WTC11 (cell line): Measurements from ENCODE around the gene NCF4. TPM values are rescaled to one million over a fixed set of nuclear protein-coding genes. Genes with fewer than 3 reads are reported as not detected.

Experiments
- ATAC-seq: fragments of 200-7000 bp; cut with Tn5 transposase; 2 replicates; pipeline ENCODE4 v1.10.0; 2021; ENCODE audit warnings: mild to moderate bottlenecking, moderate library complexity
- CTCF ChIA-PET: fragments of 300-600 bp; sonication (Branson Sonifier 250); formaldehyde crosslinking; loops from one replicate; lab custom pipeline; 2021; ENCODE audit warnings: antibody characterized with exemption; lab: Charles Lee
- POLR2A ChIA-PET: fragments of 350-600 bp; sonication (Branson Sonifier 250); formaldehyde crosslinking; loops from one replicate; lab custom pipeline; 2021; ENCODE audit warnings: antibody characterized with exemption; lab: Charles Lee
- DNase-seq: peaks from one replicate; pipeline ENCODE4 v3.0.0; 2021; ENCODE audit warnings: low spot score
- H3K27ac Mint-ChIP-seq: 2 replicates; pipeline ENCODE4 v1.8.0; 2021; ENCODE audit warnings: mixed read lengths
- H3K27me3 Mint-ChIP-seq: 2 replicates; pipeline ENCODE4 v1.8.0; 2021; ENCODE audit warnings: low read depth, mild to moderate bottlenecking, moderate library complexity, mixed read lengths
- H3K36me3 Mint-ChIP-seq: 2 replicates; pipeline ENCODE4 v1.8.0; 2021; ENCODE audit warnings: mixed read lengths
- H3K4me1 Mint-ChIP-seq: 2 replicates; pipeline ENCODE4 v1.8.0; 2022; ENCODE audit warnings: mixed read lengths
- H3K4me3 Mint-ChIP-seq: 2 replicates; pipeline ENCODE4 v1.8.0; 2021; ENCODE audit warnings: mild to moderate bottlenecking, moderate library complexity, mixed read lengths
- H3K9me3 Mint-ChIP-seq: 2 replicates; pipeline ENCODE4 v1.8.0; 2021; ENCODE audit warnings: mixed read lengths
- FOXJ3 ChIP-seq: sonication (generic); formaldehyde crosslinking; IDR thresholded peaks from 2 replicates; pipeline ENCODE4 v1.9.0; 2021; ENCODE audit warnings: missing genetic modification reagents, mild to moderate bottlenecking, borderline replicate concordance
- HMGA2 ChIP-seq: fragments of 250-450 bp; sonication (Bioruptor Pico); IDR thresholded peaks from 2 replicates; pipeline ENCODE4 v1.4.0; 2021; ENCODE audit warnings: mild to moderate bottlenecking, moderate library complexity
- JUN ChIP-seq: sonication (generic); formaldehyde crosslinking; IDR thresholded peaks from 2 replicates; pipeline ENCODE4 v1.8.0; 2023; ENCODE audit warnings: mild to moderate bottlenecking, missing genetic modification reagents
- MXD4 ChIP-seq: fragments of 250-450 bp; sonication (Bioruptor Pico); IDR thresholded peaks from 2 replicates; pipeline ENCODE4 v1.8.0; 2021; ENCODE audit warnings: mild to moderate bottlenecking, moderate library complexity, borderline replicate concordance
- NFE2L1 ChIP-seq: sonication (generic); formaldehyde crosslinking; IDR thresholded peaks from 2 replicates; pipeline ENCODE4 v1.8.1; 2023; ENCODE audit warnings: missing genetic modification reagents
- OVOL2 ChIP-seq: fragments of 250-450 bp; sonication (Bioruptor Pico); IDR thresholded peaks from 2 replicates; pipeline ENCODE4 v1.9.0; 2021; ENCODE audit warnings: mild to moderate bottlenecking, borderline replicate concordance
- PRRX2 ChIP-seq: fragments of 250-450 bp; sonication (Bioruptor Pico); IDR thresholded peaks from 2 replicates; pipeline ENCODE4 v1.8.0; 2021; ENCODE audit warnings: mild to moderate bottlenecking
- SP1 ChIP-seq: sonication (generic); formaldehyde crosslinking; conservative IDR thresholded peaks from 2 replicates; pipeline ENCODE4 v1.8.1; 2022; ENCODE audit warnings: missing genetic modification reagents
- ZNF138 ChIP-seq: sonication (generic); formaldehyde crosslinking; conservative IDR thresholded peaks from 2 replicates; pipeline ENCODE4 v1.8.1; 2022; ENCODE audit warnings: mild to moderate bottlenecking, moderate library complexity, missing genetic modification reagents
- ZNF317 ChIP-seq: sonication (generic); formaldehyde crosslinking; IDR thresholded peaks from 2 replicates; pipeline ENCODE4 v1.8.1; 2023; ENCODE audit warnings: low read depth, mild to moderate bottlenecking, moderate library complexity, missing genetic modification reagents, borderline replicate concordance
- total RNA-seq: library from RNA; stranded (reverse); gene quantifications from 3 replicates; pipeline ENCODE4 v1.2.3, GENCODE V29; 2021
- TF ChIP-seq, protein P1 (sequence below): fragments of 250-450 bp; sonication (Bioruptor Pico); IDR thresholded peaks from 2 replicates; pipeline ENCODE4 v1.9.0; 2021; ENCODE audit warnings: mild to moderate bottlenecking
- TF ChIP-seq, protein P2 (sequence below): sonication (generic); formaldehyde crosslinking; IDR thresholded peaks from 2 replicates; pipeline ENCODE4 v1.8.1; 2023; ENCODE audit warnings: mild to moderate bottlenecking, moderate library complexity, missing genetic modification reagents
- TF ChIP-seq, protein P3 (sequence below): fragments of 250-450 bp; sonication (Bioruptor Pico); IDR thresholded peaks from 2 replicates; pipeline ENCODE4 v2.1.2; 2022; ENCODE audit warnings: mild to moderate bottlenecking, moderate library complexity
- TF ChIP-seq, protein P4 (sequence below): sonication (generic); formaldehyde crosslinking; IDR thresholded peaks from 2 replicates; pipeline ENCODE4 v1.8.1; 2023; ENCODE audit warnings: mild to moderate bottlenecking, missing genetic modification reagents, borderline replicate concordance
- TF ChIP-seq, protein P5 (sequence below): sonication (generic); formaldehyde crosslinking; IDR thresholded peaks from 2 replicates; pipeline ENCODE4 v1.8.1; 2023; ENCODE audit warnings: mild to moderate bottlenecking, missing genetic modification reagents, moderate library complexity
- TF ChIP-seq, protein P6 (sequence below): sonication (generic); formaldehyde crosslinking; IDR thresholded peaks from 2 replicates; pipeline ENCODE4 v1.8.0; 2022; ENCODE audit warnings: mild to moderate bottlenecking, missing genetic modification reagents
- TF ChIP-seq, protein P7 (sequence below): sonication (generic); formaldehyde crosslinking; conservative IDR thresholded peaks from 2 replicates; pipeline ENCODE4 v1.8.1; 2022; ENCODE audit warnings: mild to moderate bottlenecking, missing genetic modification reagents

The NCF4 gene
- total RNA-seq, 1 experiment from 2014 or later, result not detected

DNA sequence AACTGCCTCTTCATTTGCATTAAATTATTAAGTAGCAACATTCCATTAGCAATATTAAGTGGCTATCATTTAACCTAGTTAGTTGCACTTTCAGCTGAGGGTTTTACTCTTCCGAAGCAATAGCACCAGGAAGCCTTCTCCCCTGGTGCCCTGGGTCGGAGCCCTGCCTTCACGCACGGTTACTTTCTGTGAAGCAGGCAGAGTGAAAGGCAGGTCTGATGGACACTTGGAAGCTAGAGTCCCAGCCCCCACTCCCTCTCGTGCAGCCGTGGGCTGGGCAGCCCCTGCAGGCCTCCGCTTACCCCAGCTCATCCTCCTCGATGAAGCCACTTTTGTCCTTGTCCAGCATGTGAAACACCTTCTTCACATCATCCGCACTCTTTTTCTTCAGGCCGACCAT lies 46.0 kb upstream of the NCF4 start:
- ChIA-PET CTCF (no interaction called here), POLR2A (no interaction called here)
- H3K36me3 Mint-ChIP-seq, result no peaks in the 10 kb centered on the region
- H3K27ac Mint-ChIP-seq, result no peak overlapping the region
- no peak overlapping the region for H3K4me3 Mint-ChIP-seq
- TF ChIP-seq, protein P1, sequence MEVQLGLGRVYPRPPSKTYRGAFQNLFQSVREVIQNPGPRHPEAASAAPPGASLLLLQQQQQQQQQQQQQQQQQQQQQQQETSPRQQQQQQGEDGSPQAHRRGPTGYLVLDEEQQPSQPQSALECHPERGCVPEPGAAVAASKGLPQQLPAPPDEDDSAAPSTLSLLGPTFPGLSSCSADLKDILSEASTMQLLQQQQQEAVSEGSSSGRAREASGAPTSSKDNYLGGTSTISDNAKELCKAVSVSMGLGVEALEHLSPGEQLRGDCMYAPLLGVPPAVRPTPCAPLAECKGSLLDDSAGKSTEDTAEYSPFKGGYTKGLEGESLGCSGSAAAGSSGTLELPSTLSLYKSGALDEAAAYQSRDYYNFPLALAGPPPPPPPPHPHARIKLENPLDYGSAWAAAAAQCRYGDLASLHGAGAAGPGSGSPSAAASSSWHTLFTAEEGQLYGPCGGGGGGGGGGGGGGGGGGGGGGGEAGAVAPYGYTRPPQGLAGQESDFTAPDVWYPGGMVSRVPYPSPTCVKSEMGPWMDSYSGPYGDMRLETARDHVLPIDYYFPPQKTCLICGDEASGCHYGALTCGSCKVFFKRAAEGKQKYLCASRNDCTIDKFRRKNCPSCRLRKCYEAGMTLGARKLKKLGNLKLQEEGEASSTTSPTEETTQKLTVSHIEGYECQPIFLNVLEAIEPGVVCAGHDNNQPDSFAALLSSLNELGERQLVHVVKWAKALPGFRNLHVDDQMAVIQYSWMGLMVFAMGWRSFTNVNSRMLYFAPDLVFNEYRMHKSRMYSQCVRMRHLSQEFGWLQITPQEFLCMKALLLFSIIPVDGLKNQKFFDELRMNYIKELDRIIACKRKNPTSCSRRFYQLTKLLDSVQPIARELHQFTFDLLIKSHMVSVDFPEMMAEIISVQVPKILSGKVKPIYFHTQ (CRISPR knock-in tag), result no peak
- TF ChIP-seq ZNF317 (CRISPR knock-in tag) (no peak), FOXJ3 (CRISPR knock-in tag) (no peak), PRRX2 (CRISPR knock-in tag) (no peak), HMGA2 (CRISPR knock-in tag) (no peak), SP1 (CRISPR knock-in tag) (no peak), NFE2L1 (CRISPR knock-in tag) (no peak), OVOL2 (no peak)
- TF ChIP-seq, protein P2, sequence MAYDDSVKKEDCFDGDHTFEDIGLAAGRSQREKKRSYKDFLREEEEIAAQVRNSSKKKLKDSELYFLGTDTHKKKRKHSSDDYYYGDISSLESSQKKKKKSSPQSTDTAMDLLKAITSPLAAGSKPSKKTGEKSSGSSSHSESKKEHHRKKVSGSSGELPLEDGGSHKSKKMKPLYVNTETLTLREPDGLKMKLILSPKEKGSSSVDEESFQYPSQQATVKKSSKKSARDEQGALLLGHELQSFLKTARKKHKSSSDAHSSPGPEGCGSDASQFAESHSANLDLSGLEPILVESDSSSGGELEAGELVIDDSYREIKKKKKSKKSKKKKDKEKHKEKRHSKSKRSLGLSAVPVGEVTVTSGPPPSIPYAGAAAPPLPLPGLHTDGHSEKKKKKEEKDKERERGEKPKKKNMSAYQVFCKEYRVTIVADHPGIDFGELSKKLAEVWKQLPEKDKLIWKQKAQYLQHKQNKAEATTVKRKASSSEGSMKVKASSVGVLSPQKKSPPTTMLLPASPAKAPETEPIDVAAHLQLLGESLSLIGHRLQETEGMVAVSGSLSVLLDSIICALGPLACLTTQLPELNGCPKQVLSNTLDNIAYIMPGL (CRISPR knock-in tag), result no peak
- DNase-seq (no peak), ATAC-seq (no peak)
- peaks cover 28% of the 10 kb centered on the region for H3K4me1 Mint-ChIP-seq
- no peaks in the 10 kb centered on the region for H3K9me3 Mint-ChIP-seq
- H3K27me3 Mint-ChIP-seq, result peaks cover 52% of the 10 kb centered on the region

DNA sequence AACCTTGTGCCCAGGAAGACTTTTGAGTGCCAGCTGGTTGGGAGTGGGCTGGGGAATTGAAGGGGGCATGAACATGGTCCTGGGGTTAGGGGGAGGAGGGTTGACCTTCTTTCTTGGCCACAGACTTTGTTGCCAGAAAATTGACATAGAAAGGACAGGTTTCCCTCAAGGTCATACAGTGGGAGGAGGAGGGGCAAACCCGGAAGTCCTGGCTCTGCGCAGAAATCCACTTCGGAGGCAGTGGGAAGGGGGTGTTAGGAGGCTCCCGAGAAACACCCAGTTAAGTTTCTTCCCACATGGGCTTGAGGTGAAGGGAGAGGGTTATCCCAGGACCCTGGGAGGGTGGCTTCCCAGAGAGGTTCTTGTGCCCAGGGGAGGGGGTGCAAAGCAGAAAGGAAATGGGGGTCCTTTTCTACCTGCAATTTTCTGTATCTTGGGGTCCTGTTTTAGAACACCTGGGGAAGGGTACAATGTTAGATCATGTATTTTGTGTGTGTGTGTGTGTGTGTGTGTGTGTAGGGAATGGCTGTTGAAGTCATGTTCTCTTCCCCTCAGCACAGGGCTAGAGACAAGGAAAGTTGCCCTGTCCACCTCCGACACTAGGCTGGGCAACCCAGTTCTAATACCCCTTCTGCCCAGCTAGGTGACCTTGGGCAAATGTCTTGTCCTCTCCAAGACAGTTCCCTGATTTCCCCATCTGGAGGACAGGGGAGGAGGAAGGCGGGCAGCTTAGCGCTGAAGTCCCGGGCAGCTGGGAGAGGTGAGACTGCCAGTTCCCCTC lies 45.1 kb upstream of the NCF4 start:
- POLR2A ChIA-PET, result interaction anchor here (0.9 kb wide), 1 partner anchor 86 kb away, joined by 3 read pairs; no protein-coding TSS in a partner anchor
- Mint-ChIP-seq H3K27ac (no peak overlapping the region), H3K4me1 (peaks cover 28% of the 10 kb centered on the region), H3K36me3 (no peaks in the 10 kb centered on the region), H3K4me3 (peak overlapping the region; percentile 69), H3K9me3 (no peaks in the 10 kb centered on the region), H3K27me3 (peaks cover 52% of the 10 kb centered on the region)
- ATAC-seq (no peak), DNase-seq (no peak)
- TF ChIP-seq, protein P3, sequence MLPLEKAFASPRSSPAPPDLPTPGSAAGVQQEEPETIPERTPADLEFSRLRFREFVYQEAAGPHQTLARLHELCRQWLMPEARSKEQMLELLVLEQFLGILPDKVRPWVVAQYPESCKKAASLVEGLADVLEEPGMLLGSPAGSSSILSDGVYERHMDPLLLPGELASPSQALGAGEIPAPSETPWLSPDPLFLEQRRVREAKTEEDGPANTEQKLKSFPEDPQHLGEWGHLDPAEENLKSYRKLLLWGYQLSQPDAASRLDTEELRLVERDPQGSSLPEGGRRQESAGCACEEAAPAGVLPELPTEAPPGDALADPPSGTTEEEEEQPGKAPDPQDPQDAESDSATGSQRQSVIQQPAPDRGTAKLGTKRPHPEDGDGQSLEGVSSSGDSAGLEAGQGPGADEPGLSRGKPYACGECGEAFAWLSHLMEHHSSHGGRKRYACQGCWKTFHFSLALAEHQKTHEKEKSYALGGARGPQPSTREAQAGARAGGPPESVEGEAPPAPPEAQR, result no peak
- TF ChIP-seq, protein P4, sequence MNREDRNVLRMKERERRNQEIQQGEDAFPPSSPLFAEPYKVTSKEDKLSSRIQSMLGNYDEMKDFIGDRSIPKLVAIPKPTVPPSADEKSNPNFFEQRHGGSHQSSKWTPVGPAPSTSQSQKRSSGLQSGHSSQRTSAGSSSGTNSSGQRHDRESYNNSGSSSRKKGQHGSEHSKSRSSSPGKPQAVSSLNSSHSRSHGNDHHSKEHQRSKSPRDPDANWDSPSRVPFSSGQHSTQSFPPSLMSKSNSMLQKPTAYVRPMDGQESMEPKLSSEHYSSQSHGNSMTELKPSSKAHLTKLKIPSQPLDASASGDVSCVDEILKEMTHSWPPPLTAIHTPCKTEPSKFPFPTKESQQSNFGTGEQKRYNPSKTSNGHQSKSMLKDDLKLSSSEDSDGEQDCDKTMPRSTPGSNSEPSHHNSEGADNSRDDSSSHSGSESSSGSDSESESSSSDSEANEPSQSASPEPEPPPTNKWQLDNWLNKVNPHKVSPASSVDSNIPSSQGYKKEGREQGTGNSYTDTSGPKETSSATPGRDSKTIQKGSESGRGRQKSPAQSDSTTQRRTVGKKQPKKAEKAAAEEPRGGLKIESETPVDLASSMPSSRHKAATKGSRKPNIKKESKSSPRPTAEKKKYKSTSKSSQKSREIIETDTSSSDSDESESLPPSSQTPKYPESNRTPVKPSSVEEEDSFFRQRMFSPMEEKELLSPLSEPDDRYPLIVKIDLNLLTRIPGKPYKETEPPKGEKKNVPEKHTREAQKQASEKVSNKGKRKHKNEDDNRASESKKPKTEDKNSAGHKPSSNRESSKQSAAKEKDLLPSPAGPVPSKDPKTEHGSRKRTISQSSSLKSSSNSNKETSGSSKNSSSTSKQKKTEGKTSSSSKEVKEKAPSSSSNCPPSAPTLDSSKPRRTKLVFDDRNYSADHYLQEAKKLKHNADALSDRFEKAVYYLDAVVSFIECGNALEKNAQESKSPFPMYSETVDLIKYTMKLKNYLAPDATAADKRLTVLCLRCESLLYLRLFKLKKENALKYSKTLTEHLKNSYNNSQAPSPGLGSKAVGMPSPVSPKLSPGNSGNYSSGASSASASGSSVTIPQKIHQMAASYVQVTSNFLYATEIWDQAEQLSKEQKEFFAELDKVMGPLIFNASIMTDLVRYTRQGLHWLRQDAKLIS (CRISPR knock-in tag), result no peak
- CTCF ChIA-PET, result interaction anchor here (1.0 to 1.4 kb wide), 4 partner anchors 11 to 41 kb away, joined by 3 to 12 read pairs (median 4); no protein-coding TSS in a partner anchor

DNA sequence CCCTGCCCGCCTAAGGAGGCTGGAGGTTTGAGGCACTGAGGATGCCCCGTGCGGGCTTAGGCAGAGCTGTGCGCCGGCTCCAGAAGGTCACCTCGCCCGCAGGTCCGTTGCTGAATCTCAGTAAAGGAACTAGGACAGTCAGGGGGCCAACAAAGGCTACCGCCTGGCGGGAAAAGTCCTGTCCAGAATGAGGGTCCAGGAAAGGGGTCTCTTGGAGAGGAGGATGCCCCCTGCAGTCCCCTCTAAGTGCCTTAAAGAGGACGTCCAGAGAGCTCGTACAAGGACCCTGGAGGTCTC lies 44.5 kb upstream of the NCF4 start:
- DNase-seq, result peak; percentile 42
- Mint-ChIP-seq H3K4me1 (peaks cover 28% of the 10 kb centered on the region), H3K27ac (no peak overlapping the region), H3K4me3 (peak overlapping the region; percentile 69), H3K36me3 (no peaks in the 10 kb centered on the region), H3K27me3 (peaks cover 52% of the 10 kb centered on the region), H3K9me3 (no peaks in the 10 kb centered on the region)
- CTCF ChIA-PET, result interaction anchor here (1.0 to 1.4 kb wide), 4 partner anchors 12 to 40 kb away, joined by 3 to 12 read pairs (median 4); no protein-coding TSS in a partner anchor
- peak; percentile 53 for ATAC-seq
- POLR2A ChIA-PET, result interaction anchor here (0.9 kb wide), 1 partner anchor 87 kb away, joined by 3 read pairs; no protein-coding TSS in a partner anchor
- TF ChIP-seq, protein P5, sequence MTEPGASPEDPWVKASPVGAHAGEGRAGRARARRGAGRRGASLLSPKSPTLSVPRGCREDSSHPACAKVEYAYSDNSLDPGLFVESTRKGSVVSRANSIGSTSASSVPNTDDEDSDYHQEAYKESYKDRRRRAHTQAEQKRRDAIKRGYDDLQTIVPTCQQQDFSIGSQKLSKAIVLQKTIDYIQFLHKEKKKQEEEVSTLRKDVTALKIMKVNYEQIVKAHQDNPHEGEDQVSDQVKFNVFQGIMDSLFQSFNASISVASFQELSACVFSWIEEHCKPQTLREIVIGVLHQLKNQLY (CRISPR knock-in tag), result no peak
- TF ChIP-seq, protein P6, sequence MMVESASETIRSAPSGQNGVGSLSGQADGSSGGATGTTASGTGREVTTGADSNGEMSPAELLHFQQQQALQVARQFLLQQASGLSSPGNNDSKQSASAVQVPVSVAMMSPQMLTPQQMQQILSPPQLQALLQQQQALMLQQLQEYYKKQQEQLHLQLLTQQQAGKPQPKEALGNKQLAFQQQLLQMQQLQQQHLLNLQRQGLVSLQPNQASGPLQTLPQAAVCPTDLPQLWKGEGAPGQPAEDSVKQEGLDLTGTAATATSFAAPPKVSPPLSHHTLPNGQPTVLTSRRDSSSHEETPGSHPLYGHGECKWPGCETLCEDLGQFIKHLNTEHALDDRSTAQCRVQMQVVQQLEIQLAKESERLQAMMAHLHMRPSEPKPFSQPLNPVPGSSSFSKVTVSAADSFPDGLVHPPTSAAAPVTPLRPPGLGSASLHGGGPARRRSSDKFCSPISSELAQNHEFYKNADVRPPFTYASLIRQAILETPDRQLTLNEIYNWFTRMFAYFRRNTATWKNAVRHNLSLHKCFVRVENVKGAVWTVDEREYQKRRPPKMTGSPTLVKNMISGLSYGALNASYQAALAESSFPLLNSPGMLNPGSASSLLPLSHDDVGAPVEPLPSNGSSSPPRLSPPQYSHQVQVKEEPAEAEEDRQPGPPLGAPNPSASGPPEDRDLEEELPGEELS (CRISPR knock-in tag), result no peak
- TF ChIP-seq MXD4 (CRISPR knock-in tag) (no peak), ZNF138 (CRISPR knock-in tag) (no peak), JUN (CRISPR knock-in tag) (no peak)
- TF ChIP-seq, protein P7, sequence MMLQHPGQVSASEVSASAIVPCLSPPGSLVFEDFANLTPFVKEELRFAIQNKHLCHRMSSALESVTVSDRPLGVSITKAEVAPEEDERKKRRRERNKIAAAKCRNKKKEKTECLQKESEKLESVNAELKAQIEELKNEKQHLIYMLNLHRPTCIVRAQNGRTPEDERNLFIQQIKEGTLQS (CRISPR knock-in tag), result no peak
